IPS DF 19.7 (cell line): ENCODE results near the gene MPP3.
"Not testable (repeated sequence)": the region's sequence is repeated elsewhere in the genome, so short reads cannot be mapped to it uniquely, and the experiment has no call there.

Source experiments
- DNase-seq: peaks from one replicate; pipeline ENCODE4 v3.0.0-alpha.2; 2013; ENCODE audit warnings: low read depth, low spot score

MPP3 gene

GRCh38 chr17:43808076-43808475 is 24.9 kb downstream of the MPP3 start:
- no peak for DNase-seq

- no peak for DNase-seq
Observed at GRCh38 chr17:43805117-43805516, 27.8 kb downstream of the MPP3 start.

DNA sequence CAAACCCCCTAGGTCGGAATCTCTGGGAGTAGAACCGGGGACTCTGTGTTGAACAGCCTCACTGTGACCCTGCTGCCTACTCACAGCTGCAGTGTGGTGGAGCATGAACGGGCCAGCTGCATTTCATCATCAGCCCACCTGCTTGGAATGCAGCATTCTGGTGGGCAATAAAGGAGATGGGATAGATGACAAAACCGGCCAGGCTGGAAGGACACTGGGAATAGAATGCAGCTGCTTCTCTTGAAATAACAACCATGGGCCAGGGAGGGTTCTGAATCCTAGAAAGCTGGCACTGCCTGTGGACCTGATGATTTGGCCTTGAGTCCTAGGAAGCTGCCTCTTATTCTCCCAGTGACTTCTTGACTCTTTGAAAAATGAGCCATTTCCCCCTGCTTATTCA is 29.2 kb downstream of the MPP3 start:
- DNase-seq, result no peak

GRCh38 chr17:43801844-43802243 is 31.1 kb downstream of the MPP3 start:
- DNase-seq, result no peak

- DNase-seq, result no peak
Observed at GRCh38 chr17:43800736-43801135, 32.2 kb downstream of the MPP3 start.

GRCh38 chr17:43799047-43799446 is 33.9 kb downstream of the MPP3 start:
- DNase-seq, result no peak

DNA sequence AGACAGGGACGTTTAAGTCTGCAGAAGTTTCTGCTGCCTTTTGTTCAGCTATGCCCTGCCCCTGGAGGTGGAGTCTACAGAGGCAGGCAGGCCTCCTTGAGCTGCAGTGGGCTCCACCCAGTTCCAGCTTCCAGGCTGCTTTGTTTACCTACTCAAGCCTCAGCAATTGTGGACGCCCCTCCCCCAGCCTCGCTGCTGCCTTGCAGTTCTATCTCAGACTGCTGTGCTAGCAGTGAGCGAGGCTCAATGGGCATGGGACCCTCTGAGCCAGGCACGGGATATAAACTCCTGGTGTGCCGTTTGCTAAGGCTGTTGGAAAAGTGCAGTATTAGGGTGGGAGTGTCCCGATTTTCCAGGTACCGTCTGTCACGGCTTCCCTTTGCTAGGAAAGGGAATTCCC is 34.9 kb downstream of the MPP3 start:
- not testable (repeated sequence) for DNase-seq

- DNase-seq, result not testable (repeated sequence)
Observed at GRCh38 chr17:43792668-43793067, 40.3 kb downstream of the MPP3 start.

GRCh38 chr17:43791589-43791988 is 41.4 kb downstream of the MPP3 start:
- no peak for DNase-seq

- no peak for DNase-seq
Observed at GRCh38 chr17:43790311-43790940, 42.5 kb downstream of the MPP3 start.

- no peak for DNase-seq
Observed at GRCh38 chr17:43789482-43789881, 43.5 kb downstream of the MPP3 start.

- no peak for DNase-seq
Observed at GRCh38 chr17:43788540-43788939, 44.4 kb downstream of the MPP3 start.

DNA sequence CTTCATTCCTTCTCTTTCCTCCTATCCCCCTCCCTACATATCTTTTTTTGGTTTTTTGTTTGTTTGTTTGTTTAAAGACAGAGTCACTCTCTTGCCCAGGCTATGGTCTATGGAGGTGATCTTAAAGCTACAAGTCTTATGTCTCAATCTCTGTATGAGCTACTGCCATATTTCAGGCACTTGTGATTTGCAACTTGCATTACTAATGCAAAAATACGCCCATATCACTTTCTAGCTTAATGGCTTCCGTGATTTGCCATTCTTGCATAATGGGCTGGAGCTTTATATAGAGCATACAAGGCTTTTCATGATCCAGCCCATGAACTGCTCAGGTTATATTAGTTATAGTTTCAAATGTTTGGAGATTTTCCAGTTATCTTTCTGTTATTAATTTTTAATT is 45.2 kb downstream of the MPP3 start:
- no peak for DNase-seq

DNA sequence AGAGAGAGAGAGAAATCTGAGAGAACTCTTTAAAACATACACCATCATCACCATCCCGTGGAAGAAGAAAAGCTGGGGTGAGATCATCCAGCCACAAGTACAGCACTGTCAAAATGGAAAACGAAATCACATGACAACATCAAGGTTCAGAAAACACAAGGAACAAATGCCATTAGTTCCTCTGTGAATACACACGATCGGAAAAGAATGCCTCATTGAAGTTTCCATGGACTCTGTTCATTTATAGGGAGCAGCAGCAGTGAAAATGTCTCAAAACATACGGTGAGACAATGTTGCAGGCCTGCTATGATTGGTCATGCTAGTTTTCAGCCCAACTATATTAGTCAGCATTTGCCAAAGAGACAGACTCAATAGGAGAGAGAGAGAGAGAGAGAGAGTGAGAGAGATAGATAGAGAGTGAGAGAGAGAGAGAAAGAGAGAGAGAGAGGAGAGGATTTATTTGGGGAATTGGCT is 48.3 kb downstream of the MPP3 start:
- DNase-seq, result no peak

DNA sequence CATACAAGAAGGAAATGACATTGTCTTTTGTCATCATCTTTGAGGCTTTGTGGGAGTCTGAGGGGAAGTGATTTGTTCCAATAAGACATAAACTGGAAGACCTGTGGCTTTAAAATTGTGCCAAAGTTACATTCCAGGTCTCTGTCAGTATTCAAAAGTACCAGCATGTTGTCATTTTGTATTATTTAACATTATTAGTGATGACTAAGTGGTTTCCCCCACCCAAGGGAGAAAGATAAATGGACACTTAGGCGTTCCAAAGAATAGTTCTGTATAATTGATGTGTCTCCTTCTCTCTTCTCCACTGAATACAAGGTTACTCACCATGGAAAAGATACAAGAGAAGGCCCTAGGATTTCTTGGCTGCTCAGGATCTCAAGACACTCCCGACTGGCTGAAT is 48.9 kb downstream of the MPP3 start:
- no peak for DNase-seq

DNA sequence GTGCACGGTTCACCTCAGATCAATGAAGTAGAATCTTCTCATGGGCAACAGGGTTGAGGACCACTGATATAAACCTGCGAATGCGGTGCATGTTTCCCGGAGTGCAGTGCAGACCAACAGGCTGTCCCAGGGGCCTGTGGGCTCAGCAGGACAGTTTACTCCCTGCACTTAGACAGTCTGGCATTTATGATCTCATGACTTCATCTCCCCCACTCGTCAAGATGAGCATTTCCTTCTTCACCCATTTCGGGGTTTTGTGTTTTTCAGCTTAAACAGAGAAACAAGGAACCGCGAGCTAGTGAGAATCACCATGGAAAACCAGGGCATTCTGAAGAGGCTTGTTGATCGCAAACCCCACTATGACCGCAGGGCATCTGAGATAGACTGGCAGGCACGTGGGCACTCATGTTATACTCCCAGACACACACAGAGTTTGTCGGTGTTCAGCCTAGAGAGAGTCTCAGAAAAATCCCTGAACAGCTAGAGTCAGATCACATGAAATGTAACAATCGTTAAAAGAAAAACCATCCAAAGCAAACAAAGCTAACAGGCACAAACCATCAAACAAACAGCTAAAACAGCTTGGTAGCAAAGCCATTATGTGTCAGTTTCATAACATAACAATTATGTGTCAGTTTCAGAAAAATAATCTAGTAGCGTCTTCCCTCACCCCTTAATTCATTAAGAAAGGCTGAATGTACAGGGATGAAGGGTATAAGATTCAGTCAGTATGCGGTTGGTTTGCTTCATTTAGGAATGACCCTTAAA is 49.8 kb downstream of the MPP3 start:
- DNase-seq, result no peak

- DNase-seq, result no peak
Observed at GRCh38 chr17:43780135-43780534, 52.8 kb downstream of the MPP3 start, which contains the start of gene CFAP97D1. CFAP97D1 (plus strand) TSS chr17:43780435; CDS start chr17:43780463, 28 bp downstream.

- DNase-seq, result no peak
Observed at GRCh38 chr17:43779145-43780125, 53.5 kb downstream of the MPP3 start.

DNA sequence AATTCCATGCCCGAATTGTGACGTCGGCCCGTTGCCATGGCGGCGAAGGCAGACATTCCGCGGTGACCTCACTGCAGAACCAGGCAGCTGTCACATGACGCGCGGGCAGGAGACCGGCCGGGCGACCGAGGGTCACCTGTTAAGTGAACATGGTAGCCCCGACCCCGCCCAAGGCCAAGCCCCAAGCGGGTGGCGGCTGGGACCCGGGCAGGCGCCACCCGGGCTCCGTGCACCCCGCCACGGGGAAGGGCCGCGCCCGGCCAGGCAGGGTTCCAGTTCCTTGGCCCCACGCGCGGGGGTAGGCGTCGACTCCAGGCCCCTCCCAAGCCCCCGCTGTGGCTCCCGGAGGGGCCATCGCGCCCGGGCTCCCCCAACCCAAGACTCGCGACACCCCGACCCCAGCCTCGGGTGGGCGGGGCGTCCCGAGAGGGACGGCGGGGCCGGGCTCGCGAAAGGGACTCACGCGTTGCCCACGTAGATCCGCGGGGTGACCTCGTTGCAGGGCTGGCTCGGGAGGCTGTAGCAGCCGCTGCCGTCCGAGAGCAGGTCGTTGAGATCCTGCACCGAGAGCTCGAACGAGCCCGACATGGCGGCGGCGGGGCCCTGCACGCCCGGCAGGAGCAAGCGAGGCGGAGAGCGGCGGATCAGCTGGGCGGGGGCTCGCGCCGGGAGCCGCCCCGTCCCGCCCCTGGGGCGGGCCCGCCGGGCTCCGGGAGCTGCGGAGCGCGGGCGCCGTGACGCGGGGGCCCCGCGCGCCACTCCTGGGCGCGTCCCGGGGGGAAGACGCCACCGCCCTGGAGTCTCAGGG is 54.4 kb downstream of the MPP3 start, which contains the start of gene DUSP3:
TSS of gene DUSP3 (minus strand) at position 641 of the 808 bp plus-strand sequence. CDS start at position 588, 53 bp downstream.
- peak; percentile 67 for DNase-seq

DNA sequence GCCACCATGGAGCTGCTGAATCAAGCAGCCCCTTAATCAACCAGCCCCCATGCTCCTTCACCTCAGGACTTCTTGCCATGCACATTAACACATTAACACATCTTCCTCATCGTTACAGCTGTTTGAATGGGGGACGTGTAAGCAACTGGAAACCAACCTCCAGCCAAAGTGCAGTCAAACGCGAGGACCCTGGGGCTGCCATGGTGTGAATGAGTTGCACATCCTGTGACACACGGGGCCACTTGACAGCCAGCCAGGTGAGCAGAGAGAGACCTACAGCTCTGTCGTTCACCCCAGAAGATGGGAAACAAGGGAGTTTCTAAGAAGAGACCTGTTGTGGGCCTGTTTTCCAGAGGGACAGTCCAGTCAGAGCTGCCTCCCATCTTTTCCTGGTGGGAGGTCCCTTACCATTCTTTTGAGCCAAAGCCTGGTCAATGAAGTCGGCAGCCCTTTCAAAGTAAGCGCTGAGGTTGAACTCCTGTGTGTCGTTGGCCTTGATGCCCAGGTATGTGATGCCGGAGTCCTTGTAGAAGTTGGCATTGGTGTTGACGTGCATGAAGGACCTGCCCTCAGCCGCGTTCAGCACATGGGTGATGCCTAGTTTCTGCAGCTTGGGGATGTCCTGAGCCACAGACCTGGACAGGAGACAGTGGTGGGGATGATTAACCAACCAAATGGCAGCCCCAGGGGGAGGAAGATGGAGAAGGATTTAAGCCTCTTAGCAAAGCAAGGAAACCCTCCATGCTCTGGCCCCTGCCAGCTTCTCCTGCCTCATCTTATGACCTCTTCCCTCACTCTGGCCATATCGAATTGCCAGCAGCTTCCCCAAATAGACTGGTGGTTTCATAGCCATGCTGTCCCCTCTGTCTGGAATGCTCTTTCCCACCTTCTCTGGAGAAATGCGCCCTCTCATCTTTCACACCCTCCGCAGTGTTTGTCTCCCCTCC is 58.4 kb downstream of the MPP3 start:
- DNase-seq, result no peak
